Activated naive CD8-positive, alpha-beta T cell (primary cell): Measurements from ENCODE around the gene AGBL4.
"Not testable (repeated sequence)": the region's sequence is repeated elsewhere in the genome, so short reads cannot be mapped to it uniquely, and the experiment has no call there.

Experiments
- H3K27ac Mint-ChIP-seq: one replicate; pipeline ENCODE4 v1.8.0; 2021; ENCODE audit warnings: mixed read lengths
- H3K27me3 Mint-ChIP-seq: one replicate; pipeline ENCODE4 v1.8.0; 2021; ENCODE audit warnings: mixed read lengths
- H3K36me3 Mint-ChIP-seq: one replicate; pipeline ENCODE4 v1.8.0; 2021; ENCODE audit warnings: mixed read lengths
- H3K4me1 Mint-ChIP-seq: one replicate; pipeline ENCODE4 v1.8.0; 2021; ENCODE audit warnings: low read depth, mixed read lengths
- H3K4me3 Mint-ChIP-seq: one replicate; pipeline ENCODE4 v1.8.0; 2021; ENCODE audit warnings: mild to moderate bottlenecking, mixed read lengths
- H3K9me3 Mint-ChIP-seq: one replicate; pipeline ENCODE4 v1.8.0; 2021; ENCODE audit warnings: low read depth, mixed read lengths

Gene AGBL4

DNA sequence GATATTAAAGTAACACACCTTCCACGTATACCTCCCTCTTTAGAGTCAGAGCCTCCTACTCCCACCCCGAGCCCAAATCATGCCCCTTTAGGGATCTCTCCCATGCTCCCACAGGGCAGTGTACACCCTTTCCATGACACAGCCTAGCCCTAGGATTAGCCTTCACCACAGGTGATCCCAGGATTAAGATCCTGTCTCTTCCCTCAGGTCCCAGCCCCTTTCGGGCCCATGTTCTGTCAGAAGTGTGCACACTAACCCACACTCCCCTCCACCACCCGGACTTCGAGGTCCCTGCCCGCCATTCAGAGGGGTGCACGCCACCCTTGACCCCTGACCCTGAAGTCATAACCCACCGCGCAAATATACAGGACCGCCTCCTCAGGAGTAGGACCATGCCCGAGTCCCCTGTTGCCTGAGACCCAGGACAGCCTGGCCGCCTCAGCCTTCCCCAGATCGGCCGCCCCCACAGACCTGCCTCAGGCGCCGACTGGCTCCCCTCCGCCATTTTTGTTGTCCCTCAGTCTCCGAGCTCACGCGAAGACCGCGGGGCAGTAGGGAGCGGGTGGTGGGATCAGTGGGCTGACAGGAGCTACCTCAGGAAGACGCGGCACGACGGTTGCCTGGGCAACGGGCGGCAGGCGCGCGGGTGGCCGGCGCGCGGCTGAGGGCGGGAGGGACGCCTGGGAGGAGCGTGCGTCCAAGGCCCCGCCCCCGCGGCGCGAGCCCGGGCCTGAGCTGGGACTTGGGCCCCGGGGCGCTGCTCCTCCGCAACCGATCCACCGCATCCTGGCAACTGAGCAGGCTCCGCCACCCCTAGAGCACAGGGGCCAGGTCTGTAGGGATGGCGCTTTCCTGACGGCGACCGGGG, at the start of gene AGBL4:
AGBL4 (minus strand) TSS at position 663 of the 868 bp plus-strand sequence.
- Mint-ChIP-seq H3K36me3 (no peaks in the 10 kb centered on the region), H3K4me3 (peak within 1 kb of the TSS; percentile 44), H3K4me1 (peaks cover 4% of the 10 kb centered on the region), H3K9me3 (peaks cover 12% of the 10 kb centered on the region), H3K27me3 (peaks cover 22% of the 10 kb centered on the region), H3K27ac (no peak within 1 kb of the TSS)

DNA sequence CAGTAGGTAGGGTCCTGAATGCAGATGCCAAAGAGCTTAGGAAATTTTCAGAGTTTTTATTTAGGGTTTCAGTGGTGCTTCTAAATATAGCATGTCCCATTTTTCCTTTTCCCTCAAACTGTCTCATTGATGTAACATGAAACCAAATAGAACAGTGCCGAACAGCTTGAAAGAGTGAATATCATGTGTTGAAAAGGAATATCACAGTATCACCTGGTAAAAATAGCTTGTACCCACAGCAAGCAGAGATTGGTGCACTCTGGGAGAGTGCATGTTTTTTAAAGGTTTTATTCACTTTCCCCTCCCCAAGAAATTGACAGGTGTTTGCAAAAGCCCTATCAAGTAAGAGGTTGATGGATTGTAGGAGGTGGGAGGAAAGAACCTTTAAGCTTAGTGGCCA, 43.1 kb upstream of the AGBL4 start:
- H3K9me3 Mint-ChIP-seq = no peaks in the 10 kb centered on the region
- H3K27me3 Mint-ChIP-seq = peaks cover 2% of the 10 kb centered on the region
- H3K4me3 Mint-ChIP-seq = no peak overlapping the region
- no peak overlapping the region for H3K27ac Mint-ChIP-seq
- no peaks in the 10 kb centered on the region for H3K4me1 Mint-ChIP-seq
- no peaks in the 10 kb centered on the region for H3K36me3 Mint-ChIP-seq

DNA sequence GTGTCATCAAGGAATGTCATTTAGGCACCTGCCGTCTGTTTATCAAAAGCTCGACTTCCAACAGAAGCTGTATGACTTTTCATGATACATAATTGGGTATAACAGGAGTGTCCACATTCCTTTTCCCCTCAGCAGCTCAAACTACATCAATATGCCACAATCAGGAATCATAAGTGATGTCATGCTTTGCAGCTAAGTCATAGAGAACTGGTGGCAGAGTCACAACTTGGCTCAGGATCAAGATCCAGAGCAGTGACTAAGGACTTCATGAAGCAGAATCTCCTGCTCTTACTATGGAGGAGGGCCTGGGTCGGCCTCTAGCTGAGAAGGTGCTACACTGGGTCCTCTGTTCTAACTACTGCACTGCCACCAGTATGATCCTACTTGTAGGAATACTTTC, 36.5 kb upstream of the AGBL4 start:
- no peaks in the 10 kb centered on the region for H3K9me3 Mint-ChIP-seq
- H3K36me3 Mint-ChIP-seq = no peaks in the 10 kb centered on the region
- no peaks in the 10 kb centered on the region for H3K27me3 Mint-ChIP-seq
- H3K4me1 Mint-ChIP-seq = no peaks in the 10 kb centered on the region
- no peak overlapping the region for H3K27ac Mint-ChIP-seq
- H3K4me3 Mint-ChIP-seq = no peak overlapping the region

DNA sequence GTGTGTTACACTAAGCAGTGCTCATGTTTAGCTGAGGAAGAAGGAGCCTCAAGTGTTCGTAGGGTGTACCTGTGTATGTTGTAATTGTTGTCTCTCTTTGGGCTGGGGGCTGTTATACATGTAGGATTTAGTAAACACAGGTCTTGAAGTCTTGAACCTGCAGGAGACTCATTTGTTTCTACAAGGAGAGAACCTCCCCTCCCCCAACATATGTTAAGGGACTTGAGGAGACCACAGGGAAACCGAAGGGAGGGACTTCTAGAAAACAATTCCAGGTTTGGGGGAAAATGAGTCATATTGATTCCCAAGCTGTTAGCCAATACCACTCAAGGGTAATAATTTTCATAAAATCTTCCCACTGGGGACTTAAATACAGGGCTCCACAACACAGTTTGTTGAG, 25.0 kb upstream of the AGBL4 start:
- H3K4me3 Mint-ChIP-seq = no peak overlapping the region

DNA sequence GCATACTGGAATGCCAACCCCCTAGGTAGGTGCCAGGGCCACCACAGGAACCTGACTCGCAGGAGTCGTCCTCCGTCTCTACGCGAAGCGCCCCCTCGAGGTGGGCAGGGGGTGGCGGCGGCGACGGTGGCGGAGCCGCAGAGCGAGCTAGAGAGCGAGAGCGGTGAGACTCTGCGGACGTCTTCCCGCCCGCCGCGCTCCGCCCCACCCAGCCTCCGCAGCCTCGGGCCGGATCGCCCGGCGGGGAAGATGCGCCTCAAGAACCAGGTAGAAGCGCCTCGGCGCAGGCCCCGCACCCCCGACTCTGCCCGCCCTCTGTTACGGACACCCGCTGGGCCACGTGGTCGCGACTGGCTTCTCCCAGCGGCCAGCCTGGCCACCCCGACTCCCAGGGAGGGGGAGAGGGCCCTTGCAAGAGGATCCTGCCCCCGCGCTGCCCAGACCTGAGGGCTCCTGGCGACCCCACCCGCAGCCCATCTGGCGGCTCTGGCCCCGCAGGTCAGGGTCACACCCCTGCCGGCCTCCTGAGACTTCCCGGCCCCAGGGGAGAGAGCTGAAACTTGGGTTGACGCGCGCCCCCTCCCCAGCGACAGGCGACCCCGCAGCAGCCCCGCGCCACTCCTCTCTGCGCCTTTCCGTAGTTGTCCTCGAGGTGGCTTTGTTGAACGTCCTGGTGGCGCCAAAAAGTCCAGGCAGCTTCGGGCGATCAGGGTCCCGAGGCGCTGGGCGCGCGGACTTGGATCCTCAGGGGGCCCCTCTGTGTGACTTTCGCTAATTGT, 24.4 kb upstream of the AGBL4 start:
- Mint-ChIP-seq H3K9me3 (no peaks in the 10 kb centered on the region), H3K27ac (no peak overlapping the region), H3K36me3 (no peaks in the 10 kb centered on the region), H3K27me3 (peaks cover 19% of the 10 kb centered on the region), H3K4me1 (peaks cover 1% of the 10 kb centered on the region), H3K4me3 (no peak overlapping the region)

More for the DNA sequence above, 25.0 kb upstream of the AGBL4 start:
- H3K36me3 Mint-ChIP-seq = no peaks in the 10 kb centered on the region
- H3K9me3 Mint-ChIP-seq = no peaks in the 10 kb centered on the region
- peaks cover 1% of the 10 kb centered on the region for H3K4me1 Mint-ChIP-seq
- H3K27ac Mint-ChIP-seq = no peak overlapping the region
- peaks cover 20% of the 10 kb centered on the region for H3K27me3 Mint-ChIP-seq

DNA sequence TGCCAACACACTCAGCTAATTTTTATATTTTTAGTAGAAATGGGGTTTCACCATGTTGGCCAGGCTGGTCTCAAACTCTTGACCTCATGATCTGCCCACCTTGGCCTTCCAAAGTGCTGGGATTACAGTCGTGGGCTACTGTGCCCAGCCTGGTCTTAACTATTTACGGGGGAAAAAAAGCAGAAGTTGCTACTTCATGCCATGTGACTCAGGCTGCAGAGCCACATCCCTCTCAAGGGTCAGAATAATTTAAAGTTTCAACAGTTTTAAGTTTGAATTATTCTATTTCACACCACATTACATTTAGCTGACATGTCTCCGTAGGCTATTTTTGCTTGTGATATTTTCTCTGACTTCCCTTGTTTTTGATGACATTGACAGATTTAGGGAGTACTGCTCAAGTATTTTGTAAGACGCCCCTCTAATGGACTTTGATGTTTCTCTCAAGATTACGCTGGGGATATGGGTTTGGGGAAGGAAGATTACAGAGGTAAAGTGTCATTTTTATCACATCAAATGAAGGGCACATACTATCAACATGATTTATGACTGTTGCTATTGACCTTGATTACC, 14.6 kb upstream of the AGBL4 start:
- Mint-ChIP-seq H3K27me3 (peaks cover 6% of the 10 kb centered on the region), H3K4me3 (no peak overlapping the region), H3K36me3 (no peaks in the 10 kb centered on the region), H3K4me1 (no peaks in the 10 kb centered on the region), H3K27ac (no peak overlapping the region), H3K9me3 (peaks cover 3% of the 10 kb centered on the region)

DNA sequence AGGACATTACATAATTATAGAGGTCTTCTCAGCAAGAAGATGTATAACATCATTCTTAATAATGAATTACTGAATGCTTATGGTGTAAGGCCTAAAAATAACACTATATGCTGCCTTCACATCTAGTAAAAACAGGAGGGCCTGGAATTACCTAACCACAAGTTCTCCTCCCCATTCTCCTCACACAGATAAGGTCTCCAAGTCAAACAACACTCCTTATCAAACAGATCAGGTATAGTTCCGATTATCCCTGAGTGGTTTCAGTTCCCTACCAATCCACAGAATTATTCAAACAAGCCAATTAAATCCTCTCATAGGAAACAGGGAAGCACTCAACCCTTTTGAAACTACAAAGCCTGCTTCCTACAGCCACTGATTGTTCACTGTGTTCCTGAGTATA, 4.0 kb upstream of the AGBL4 start:
- Mint-ChIP-seq H3K4me3 (no peak overlapping the region), H3K4me1 (peaks cover 4% of the 10 kb centered on the region), H3K36me3 (no peaks in the 10 kb centered on the region), H3K27me3 (peaks cover 19% of the 10 kb centered on the region), H3K27ac (no peak overlapping the region), H3K9me3 (peaks cover 7% of the 10 kb centered on the region)

DNA sequence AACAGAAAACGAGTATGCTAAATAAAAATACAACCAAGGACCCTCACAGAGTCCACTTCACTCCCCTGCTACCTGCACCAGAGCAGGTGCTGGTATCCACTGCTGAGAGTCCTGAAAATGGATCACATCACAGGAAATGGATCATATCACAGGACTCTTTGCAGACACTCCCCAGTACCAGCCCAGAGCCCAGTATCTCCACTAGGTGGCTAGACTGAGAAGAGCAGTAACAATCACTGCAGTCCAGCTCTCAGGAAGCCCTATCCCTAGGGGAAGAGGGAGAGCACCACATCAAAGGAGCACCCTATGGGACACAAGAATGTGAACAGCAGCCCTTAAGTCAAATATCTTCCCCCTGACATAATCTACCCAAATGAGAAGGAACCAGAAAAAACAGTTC, 28.0 kb downstream of the AGBL4 start:
- Mint-ChIP-seq H3K4me1 (no peaks in the 10 kb centered on the region), H3K9me3 (peaks cover 25% of the 10 kb centered on the region), H3K27ac (no peak overlapping the region), H3K4me3 (no peak overlapping the region), H3K27me3 (peaks cover 3% of the 10 kb centered on the region), H3K36me3 (peaks cover 4% of the 10 kb centered on the region)

DNA sequence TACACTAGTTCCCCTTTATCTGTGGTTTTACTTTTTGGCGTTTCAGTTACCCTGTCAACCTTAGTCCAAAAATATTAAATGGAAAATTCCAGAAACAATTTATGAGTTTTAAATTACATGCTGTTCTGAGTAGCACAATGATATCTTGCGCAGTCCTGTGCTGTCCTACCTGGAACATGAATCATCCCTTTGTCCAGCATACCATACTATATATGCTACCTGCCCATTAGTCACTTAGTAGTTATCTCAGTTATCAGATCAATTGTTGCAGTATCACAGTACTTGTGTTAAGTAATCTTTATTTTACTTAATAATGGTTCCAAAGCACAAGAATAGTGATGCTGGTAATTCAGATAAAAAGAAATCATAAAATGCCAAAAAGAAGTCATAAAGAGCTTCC, 52.7 kb downstream of the AGBL4 start:
- Mint-ChIP-seq H3K27me3 (peaks cover 3% of the 10 kb centered on the region), H3K36me3 (no peaks in the 10 kb centered on the region), H3K9me3 (peaks cover 4% of the 10 kb centered on the region), H3K4me1 (no peaks in the 10 kb centered on the region), H3K4me3 (no peak overlapping the region), H3K27ac (no peak overlapping the region)

DNA sequence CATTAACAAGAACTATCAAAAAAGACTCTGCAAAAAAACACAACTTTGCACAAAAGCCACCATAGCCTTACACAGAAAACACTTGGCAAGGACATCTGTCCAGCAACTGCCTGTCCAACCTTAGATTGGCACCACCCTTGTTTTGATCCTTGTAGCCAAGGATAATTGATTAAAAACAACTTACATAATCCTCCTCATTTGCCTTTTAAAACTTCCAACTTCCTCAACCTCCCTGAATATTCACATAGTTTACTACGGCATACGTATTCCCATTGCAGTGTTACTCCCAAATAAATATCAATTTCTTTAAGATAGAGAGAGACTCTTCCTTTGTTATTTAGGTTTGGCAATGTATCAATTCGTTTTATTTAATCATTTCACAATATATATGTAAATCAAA, 72.4 kb downstream of the AGBL4 start:
- Mint-ChIP-seq H3K9me3 (no peaks in the 10 kb centered on the region), H3K27ac (no peak overlapping the region), H3K36me3 (no peaks in the 10 kb centered on the region), H3K4me3 (no peak overlapping the region), H3K27me3 (no peaks in the 10 kb centered on the region), H3K4me1 (no peaks in the 10 kb centered on the region)

DNA sequence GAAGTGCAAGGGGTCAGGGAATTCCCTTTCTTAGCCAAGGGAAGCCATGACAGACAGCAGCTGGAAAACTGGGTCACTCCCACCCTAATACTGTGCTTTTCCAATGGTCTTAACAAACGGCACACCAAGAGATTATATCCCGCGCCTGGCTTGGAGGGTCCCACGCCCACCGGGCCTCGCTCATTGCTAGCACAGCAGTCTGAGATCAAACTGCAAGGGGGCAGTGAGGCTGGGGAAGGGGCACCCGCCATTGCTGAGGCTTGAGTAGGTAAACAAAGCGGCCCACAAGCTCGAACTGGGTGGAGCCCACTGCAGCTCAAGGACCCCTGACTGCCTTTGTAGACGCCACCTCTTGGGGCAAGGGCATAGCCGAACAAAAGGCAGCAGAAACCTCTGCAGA, 108.5 kb downstream of the AGBL4 start:
- peaks cover 14% of the 10 kb centered on the region for H3K9me3 Mint-ChIP-seq
- not testable (repeated sequence) for H3K27me3 Mint-ChIP-seq, H3K4me1 Mint-ChIP-seq, H3K27ac Mint-ChIP-seq, H3K36me3 Mint-ChIP-seq, H3K4me3 Mint-ChIP-seq

DNA sequence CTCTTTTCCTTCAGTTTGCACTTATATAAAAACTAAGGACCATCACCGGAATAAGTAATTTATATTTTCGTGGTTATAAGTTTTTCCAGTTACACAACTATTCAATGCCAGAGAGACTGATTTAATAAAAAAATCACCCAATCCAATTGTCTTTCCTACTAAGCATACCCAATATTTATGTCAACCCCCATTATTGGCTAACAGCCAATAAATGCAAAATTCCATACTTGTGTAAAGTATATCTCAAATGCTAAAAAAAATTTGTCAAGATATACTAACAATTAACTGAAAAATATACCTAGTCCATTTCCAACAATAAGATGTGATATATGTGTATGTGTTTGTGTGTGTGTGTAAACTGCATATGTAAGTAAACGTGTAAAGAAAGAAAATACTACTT, 117.4 kb downstream of the AGBL4 start:
- H3K36me3 Mint-ChIP-seq = no peaks in the 10 kb centered on the region
- H3K4me1 Mint-ChIP-seq = no peaks in the 10 kb centered on the region
- no peaks in the 10 kb centered on the region for H3K9me3 Mint-ChIP-seq
- no peak overlapping the region for H3K4me3 Mint-ChIP-seq
- H3K27me3 Mint-ChIP-seq = peaks cover 3% of the 10 kb centered on the region
- H3K27ac Mint-ChIP-seq = no peak overlapping the region

DNA sequence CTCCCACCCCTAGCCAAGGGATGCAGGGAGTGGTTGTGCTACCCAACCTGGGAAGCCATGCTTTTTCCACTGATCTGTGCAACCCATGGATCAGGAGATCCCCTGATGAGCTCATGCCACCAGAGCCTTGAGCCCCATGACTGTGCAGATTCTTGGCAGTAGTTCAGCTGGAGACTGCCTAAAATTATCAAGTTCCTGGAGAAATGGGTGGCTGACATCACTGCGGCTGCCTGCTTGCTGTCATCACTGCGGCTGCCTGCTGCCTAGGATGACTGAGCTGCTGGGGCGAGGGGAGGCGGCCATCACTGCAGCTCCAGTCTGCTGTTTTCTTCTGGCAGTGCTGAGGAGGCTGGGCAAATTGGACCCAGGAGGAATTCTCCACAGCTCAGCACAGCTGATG, 159.2 kb downstream of the AGBL4 start:
- no peaks in the 10 kb centered on the region for H3K4me1 Mint-ChIP-seq
- no peak overlapping the region for H3K4me3 Mint-ChIP-seq
- H3K36me3 Mint-ChIP-seq = no peaks in the 10 kb centered on the region
- no peak overlapping the region for H3K27ac Mint-ChIP-seq
- H3K27me3 Mint-ChIP-seq = no peaks in the 10 kb centered on the region
- peaks cover 28% of the 10 kb centered on the region for H3K9me3 Mint-ChIP-seq

DNA sequence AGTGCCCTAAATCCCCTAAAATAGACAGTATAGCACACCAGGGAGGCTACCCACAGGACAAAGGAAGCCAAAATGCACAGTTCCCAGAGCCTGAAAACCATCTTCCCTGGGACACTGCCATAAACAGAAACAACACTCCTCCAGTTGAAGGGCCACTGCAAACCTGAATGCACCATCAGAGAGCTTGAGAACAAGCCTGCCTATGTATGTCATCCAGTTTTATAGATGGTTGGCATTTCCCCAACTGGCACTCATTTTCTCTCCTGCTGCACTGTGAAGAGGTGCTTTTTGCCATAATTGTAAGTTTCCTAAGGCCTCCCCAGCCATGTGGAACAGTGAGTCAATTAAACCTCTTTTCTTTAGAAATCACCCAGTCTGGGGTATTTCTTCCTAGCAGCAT, 169.0 kb downstream of the AGBL4 start:
- Mint-ChIP-seq H3K4me1 (no peaks in the 10 kb centered on the region), H3K27ac (no peak overlapping the region), H3K9me3 (no peaks in the 10 kb centered on the region), H3K27me3 (no peaks in the 10 kb centered on the region), H3K36me3 (no peaks in the 10 kb centered on the region), H3K4me3 (no peak overlapping the region)

DNA sequence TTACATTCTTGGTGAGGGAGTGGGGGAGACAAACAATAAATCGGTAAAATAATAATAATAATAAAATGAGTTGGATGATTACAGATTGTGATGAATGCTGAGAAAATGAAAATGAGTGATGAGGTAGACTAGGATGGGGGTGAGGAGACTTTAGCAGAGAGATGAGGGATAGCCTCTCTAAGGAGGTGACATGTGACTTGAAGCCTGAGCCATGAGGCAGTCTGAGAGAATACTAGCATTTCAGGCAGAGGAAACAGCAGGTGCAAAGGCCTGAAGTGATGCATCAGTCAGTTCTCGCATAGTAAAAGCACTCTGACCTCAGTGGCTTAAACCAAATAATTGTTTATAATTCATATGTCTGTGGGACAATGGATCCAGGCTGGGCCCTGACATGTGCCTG, 181.2 kb downstream of the AGBL4 start:
- no peak overlapping the region for H3K4me3 Mint-ChIP-seq
- H3K9me3 Mint-ChIP-seq = peaks cover 10% of the 10 kb centered on the region
- H3K27ac Mint-ChIP-seq = no peak overlapping the region
- no peaks in the 10 kb centered on the region for H3K36me3 Mint-ChIP-seq
- no peaks in the 10 kb centered on the region for H3K4me1 Mint-ChIP-seq
- no peaks in the 10 kb centered on the region for H3K27me3 Mint-ChIP-seq
